ENCODE data around the gene TGFBR3.

Gene TGFBR3

DNA sequence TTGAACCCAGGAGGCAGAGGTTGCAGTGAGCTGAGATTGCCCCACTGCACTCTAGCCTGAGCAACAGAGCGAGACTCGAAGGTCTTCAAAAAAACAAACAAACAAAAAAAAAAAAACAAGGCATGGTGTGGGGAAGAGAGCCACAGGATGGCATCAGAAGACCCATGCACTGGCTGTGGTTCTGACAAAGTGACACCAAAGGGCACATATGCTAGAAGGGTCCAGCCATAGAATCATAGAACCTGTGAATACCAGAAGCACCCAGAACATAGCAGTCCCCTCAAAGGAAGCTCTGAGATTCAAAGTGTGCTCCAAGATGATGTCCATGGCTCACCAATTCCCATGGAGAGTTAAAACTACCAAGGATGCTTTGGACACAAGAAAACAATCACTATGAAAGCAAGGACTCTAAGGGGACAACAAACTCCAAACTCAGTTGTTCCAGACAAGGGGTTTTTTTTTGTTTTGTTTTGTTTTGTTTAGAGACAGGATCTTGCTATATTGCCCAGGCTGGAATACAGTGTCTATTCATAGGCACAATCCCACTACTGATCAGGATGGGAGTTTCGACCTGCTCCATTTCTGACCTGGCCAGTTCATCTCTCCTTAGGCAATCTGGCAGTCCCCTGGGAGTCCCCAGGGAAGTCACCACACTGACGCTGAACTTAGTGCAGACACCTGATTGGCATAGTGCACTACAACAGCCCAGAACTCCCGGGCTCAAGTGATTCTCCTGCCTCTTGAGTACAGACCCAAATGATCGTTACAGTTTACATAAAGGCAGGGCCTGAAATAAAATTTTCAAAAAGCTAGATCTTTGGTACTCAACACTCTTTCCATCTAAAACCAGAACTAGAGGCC, 56.4 kb downstream of the TGFBR3 start:
- Histone ChIP-seq H3K4me1 (ENCODE audit: insufficient read depth, low read length, severe bottlenecking) (no peaks in the 10 kb centered on the region), H3K9me2 (ENCODE audit: low read depth, low read length) (no peaks in the 10 kb centered on the region), H3K27me3 (ENCODE audit: insufficient read depth, low read length) (no peaks in the 10 kb centered on the region), H3K79me2 (ENCODE audit: insufficient read depth, low read length) (no peaks in the 10 kb centered on the region), H3F3A (ENCODE audit: insufficient read depth, low read length) (no peaks in the 10 kb centered on the region), H3K36me3 (ENCODE audit: insufficient read depth, low read length) (no peaks in the 10 kb centered on the region), H3K4me2 (ENCODE audit: low read length) (no peak overlapping the region), H3K9me3 (ENCODE audit: low read length) (no peaks in the 10 kb centered on the region), H3K9ac (ENCODE audit: low read length) (no peak overlapping the region), H3K27ac (ENCODE audit: low read depth, low read length, poor library complexity, severe bottlenecking) (no peak overlapping the region), H4K20me1 (ENCODE audit: insufficient read depth, low read length) (no peaks in the 10 kb centered on the region), H3K4me3 (ENCODE audit: low read depth, low read length, poor library complexity, severe bottlenecking) (no peak overlapping the region), H2AFZ (ENCODE audit: low read length) (no peak overlapping the region)
- TF ChIP-seq, protein P1, sequence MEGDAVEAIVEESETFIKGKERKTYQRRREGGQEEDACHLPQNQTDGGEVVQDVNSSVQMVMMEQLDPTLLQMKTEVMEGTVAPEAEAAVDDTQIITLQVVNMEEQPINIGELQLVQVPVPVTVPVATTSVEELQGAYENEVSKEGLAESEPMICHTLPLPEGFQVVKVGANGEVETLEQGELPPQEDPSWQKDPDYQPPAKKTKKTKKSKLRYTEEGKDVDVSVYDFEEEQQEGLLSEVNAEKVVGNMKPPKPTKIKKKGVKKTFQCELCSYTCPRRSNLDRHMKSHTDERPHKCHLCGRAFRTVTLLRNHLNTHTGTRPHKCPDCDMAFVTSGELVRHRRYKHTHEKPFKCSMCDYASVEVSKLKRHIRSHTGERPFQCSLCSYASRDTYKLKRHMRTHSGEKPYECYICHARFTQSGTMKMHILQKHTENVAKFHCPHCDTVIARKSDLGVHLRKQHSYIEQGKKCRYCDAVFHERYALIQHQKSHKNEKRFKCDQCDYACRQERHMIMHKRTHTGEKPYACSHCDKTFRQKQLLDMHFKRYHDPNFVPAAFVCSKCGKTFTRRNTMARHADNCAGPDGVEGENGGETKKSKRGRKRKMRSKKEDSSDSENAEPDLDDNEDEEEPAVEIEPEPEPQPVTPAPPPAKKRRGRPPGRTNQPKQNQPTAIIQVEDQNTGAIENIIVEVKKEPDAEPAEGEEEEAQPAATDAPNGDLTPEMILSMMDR (IDR thresholded peaks at IDR 0.05; ENCODE audit: low read length) = no peak
- no peak for TF ChIP-seq EZH2 (IDR thresholded peaks at IDR 0.05; ENCODE audit: borderline replicate concordance, low read length)

DNA sequence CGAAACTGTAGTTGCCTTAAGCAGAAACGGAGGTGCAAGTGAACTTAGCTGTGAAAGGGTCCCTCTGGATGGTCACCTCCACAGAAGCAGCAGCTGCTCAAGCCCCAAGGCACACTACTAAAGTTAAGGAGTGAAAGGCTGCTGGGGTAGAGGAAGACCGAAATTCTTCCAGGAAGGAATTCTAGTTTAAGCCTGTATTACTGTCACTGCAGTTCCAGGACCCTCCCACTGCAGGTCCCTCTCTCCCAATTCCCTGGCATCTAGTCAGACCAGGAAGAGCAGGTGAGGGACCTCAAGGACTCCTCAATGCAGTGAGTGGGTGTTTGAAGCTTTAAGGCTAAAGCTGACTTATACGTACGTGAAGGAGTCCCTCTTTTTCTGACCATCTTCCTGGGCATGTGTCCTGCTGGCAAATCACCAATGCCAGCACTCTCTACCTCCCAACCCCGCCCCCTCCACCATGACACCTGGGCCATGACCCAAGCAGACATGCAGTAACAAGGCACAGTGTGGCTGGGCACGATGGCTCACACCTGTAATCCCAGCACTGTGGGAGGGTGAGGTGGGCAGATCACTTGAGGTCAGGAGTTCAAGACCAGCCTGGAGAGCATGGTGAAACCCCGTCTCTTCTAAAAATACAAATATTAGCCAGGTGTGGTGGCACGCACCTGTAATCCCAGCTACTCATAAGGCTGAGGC, 57.2 kb downstream of the TGFBR3 start:
- no peak overlapping the region for H3K4me2 ChIP-seq (ENCODE audit: low read length)
- H3K9me2 ChIP-seq (ENCODE audit: low read depth, low read length) = no peaks in the 10 kb centered on the region
- H3K9me3 ChIP-seq (ENCODE audit: low read length) = no peaks in the 10 kb centered on the region
- H3K4me1 ChIP-seq (ENCODE audit: insufficient read depth, low read length, severe bottlenecking) = no peaks in the 10 kb centered on the region
- no peak overlapping the region for H3K4me3 ChIP-seq (ENCODE audit: low read depth, low read length, poor library complexity, severe bottlenecking)
- H3K9ac ChIP-seq (ENCODE audit: low read length) = no peak overlapping the region
- no peaks in the 10 kb centered on the region for H3K36me3 ChIP-seq (ENCODE audit: insufficient read depth, low read length)
- H3K27ac ChIP-seq (ENCODE audit: low read depth, low read length, poor library complexity, severe bottlenecking) = no peak overlapping the region
- no peaks in the 10 kb centered on the region for H3K27me3 ChIP-seq (ENCODE audit: insufficient read depth, low read length)
- H3F3A ChIP-seq (ENCODE audit: insufficient read depth, low read length) = no peaks in the 10 kb centered on the region
- no peak overlapping the region for H2AFZ ChIP-seq (ENCODE audit: low read length)
- no peaks in the 10 kb centered on the region for H3K79me2 ChIP-seq (ENCODE audit: insufficient read depth, low read length)
- TF ChIP-seq, protein P1 (IDR thresholded peaks at IDR 0.05; ENCODE audit: low read length) = no peak
- no peak for TF ChIP-seq EZH2 (IDR thresholded peaks at IDR 0.05; ENCODE audit: borderline replicate concordance, low read length)
- H4K20me1 ChIP-seq (ENCODE audit: insufficient read depth, low read length) = no peaks in the 10 kb centered on the region

DNA sequence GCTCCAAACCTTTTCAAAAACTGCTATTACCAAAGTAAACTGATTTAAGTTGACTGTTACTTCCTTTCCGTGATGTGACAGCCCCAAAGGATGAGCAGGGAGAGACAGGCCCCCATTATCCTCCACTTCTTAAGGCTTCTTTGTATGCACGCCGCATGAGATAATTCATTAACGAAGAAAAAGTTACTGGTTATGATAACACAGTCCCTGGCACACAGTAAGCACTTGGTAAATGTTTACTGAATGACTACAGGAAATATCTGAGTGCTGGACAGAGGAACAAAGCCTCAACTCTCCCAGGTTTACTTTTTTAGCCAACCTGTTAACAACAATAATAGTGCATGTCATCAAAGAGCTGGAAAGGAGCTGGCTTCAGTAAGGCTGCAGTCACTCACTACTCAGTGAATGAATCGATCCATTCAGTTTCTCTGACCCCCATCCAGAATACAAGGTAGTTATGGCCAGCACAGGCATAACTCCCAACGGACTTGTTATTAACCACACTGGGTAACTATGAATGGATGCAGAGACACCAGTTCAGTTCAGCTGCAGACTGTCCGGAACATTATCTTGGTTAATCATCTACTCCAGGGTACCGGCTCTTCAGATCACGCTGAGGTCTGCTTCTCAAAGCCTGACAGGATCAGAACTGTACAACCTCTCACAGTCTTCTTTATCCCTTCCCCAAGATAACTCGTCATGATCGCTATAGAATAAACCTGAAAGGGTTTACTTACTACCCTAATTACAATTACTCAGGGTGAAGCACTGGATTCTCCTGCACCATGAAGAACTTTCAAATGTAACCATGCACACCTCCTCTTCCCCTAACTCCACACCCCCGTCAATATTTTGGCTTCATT, 58.3 kb downstream of the TGFBR3 start:
- H3K4me2 ChIP-seq (ENCODE audit: low read length) = no peak overlapping the region
- no peaks in the 10 kb centered on the region for H3K27me3 ChIP-seq (ENCODE audit: insufficient read depth, low read length)
- H3K4me1 ChIP-seq (ENCODE audit: insufficient read depth, low read length, severe bottlenecking) = no peaks in the 10 kb centered on the region
- H3K4me3 ChIP-seq (ENCODE audit: low read depth, low read length, poor library complexity, severe bottlenecking) = no peak overlapping the region
- no peaks in the 10 kb centered on the region for H3F3A ChIP-seq (ENCODE audit: insufficient read depth, low read length)
- no peak overlapping the region for H3K27ac ChIP-seq (ENCODE audit: low read depth, low read length, poor library complexity, severe bottlenecking)
- TF ChIP-seq, protein P1 (IDR thresholded peaks at IDR 0.05; ENCODE audit: low read length) = no peak
- TF ChIP-seq EZH2 (IDR thresholded peaks at IDR 0.05; ENCODE audit: borderline replicate concordance, low read length) = no peak
- no peaks in the 10 kb centered on the region for H3K79me2 ChIP-seq (ENCODE audit: insufficient read depth, low read length)
- no peak overlapping the region for H2AFZ ChIP-seq (ENCODE audit: low read length)
- no peaks in the 10 kb centered on the region for H3K36me3 ChIP-seq (ENCODE audit: insufficient read depth, low read length)
- H3K9me3 ChIP-seq (ENCODE audit: low read length) = no peaks in the 10 kb centered on the region
- H4K20me1 ChIP-seq (ENCODE audit: insufficient read depth, low read length) = no peaks in the 10 kb centered on the region
- H3K9me2 ChIP-seq (ENCODE audit: low read depth, low read length) = no peaks in the 10 kb centered on the region
- no peak overlapping the region for H3K9ac ChIP-seq (ENCODE audit: low read length)
